IPS-18c (cell line): ENCODE results near the gene ABCC1.
A peak's percentile ranks its signal among the peaks of the same experiment; 100 is the strongest.

ENCODE experiments used
- H3K4me3 ChIP-seq: 2 replicates; pipeline ENCODE4 v1.7.0; 2013; ENCODE audit warnings: low read depth, mild to moderate bottlenecking, low read length, moderate library complexity; ENCODE audit not compliant: insufficient read depth
- H3K9me3 ChIP-seq: one replicate; pipeline ENCODE4 v1.6.1; 2013; ENCODE audit warnings: mild to moderate bottlenecking, low read length, moderate library complexity; ENCODE audit not compliant: control insufficient read depth, insufficient read depth

ABCC1 gene

DNA sequence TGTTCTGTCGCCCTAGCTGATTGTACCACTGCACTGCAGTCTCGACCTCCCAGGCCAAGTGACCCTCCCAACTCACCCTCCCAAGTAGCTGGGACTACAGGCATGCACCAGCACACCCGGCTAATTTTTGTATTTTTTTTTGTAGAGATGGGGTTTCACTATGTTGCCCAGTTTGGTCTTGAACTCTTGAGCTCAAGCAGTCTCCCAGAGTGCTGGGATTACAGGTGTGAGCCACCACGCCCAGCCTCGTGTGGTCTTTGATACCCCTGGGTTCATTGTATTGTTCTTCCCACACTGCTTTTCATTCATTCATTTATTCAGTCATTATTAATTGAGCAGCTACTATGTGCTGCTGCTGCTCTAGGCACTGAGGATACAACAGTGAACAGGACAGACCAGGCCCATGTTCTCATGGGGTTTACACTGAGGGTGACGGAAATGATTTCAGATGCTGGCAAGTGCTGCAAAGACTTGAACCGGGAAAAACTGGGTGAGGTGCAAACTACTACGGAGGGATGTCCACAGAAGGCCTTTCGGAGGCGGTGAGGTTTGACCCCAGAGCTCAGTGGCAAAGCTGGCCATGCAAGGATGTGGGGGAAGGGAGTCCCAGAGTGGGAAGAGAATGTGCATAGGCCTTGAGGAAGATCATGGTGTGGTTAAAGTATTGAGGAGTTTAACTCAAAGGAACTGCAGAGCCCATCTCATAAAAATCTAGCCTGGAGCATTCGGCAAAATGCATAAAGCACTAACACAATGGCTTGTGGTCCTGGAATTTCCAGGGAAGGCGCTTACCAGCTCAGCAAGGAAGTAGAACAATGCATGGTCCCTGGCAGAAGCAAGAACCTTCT is 10.9 kb downstream of the ABCC1 start:
- H3K9me3 ChIP-seq = peaks cover 7% of the 10 kb centered on the region
- no peak overlapping the region; the same call in 1 of the 2 replicates for H3K4me3 ChIP-seq

DNA sequence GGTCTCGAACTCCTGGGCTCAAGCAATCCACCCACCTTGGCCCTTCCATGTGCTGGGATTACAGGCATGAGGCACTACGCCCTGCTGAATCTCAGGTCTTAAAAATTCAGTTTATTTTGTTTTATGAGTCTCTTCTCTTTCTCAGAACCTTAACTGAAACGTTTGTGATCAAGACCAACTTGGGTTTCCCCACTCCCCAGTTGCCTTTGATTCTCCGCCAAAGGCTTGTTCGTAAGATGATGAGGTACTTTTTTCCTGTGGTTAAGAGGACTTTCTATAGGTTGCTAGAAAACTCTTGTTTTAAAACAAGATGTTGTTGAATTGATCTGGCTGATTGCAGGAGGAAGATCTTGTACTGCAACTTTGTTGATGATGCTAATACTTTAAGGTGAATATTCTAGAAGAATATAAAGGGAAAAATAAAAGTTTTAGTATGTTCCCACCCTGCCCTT is 11.7 kb downstream of the ABCC1 start:
- Histone ChIP-seq H3K4me3 (no peak overlapping the region), H3K9me3 (peaks cover 7% of the 10 kb centered on the region)

DNA sequence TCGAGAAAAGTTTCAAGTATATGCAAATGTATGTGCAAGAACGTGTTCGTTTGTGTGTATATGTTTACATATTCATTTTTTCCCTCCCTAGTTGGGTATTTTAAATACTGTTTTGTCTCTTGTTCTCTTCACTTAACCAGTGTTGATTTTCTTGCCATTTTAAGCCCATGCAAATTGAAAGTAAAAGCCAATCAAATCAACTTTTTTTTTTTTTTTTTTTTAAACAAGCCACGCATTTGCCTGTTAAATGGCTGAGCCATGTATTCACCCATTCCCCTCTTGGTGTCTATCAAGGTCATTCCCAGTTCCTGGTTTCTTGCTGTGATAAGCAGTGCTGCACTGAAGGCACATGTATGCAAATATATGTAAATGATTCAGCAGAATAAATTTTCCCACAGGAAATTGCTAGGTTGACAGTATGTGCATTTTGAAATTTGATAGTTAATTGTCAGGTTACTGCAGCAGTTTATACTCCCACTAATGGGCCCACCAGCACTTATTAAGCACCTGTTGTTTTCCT is 12.2 kb downstream of the ABCC1 start:
- no peak overlapping the region for H3K4me3 ChIP-seq
- H3K9me3 ChIP-seq = peaks cover 7% of the 10 kb centered on the region

DNA sequence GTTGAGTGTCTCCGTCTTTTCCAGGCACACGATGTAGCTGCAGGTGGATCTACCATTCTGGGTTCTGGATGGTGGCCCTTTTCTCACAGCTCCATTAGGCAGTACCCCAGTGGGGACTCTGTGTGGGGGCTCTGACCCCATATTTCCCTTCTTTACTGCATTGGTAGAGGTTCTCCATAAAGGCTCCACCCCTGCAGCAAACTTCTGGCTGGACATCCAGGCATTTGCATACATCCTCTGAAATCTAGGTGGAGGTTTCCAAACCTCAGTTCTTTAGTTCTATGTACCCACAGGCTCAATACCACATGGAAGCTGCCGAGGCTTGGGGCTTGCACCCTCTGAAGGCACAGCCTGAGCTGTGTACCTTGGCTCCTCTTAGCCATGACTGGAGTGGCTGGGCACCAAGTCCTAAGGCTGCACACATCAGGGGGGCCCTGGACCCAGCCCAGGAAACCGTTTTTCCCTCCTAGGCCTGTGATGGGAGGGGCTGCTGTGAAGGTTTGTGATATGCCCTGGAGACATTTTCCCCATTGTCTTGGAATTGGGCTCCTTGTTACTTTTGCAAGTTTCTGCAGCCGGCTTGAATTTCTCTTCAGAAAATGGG is 14.0 kb downstream of the ABCC1 start:
- peak overlapping the region; percentile 24; the same call in 1 of the 2 replicates for H3K4me3 ChIP-seq
- peaks cover 7% of the 10 kb centered on the region for H3K9me3 ChIP-seq

DNA sequence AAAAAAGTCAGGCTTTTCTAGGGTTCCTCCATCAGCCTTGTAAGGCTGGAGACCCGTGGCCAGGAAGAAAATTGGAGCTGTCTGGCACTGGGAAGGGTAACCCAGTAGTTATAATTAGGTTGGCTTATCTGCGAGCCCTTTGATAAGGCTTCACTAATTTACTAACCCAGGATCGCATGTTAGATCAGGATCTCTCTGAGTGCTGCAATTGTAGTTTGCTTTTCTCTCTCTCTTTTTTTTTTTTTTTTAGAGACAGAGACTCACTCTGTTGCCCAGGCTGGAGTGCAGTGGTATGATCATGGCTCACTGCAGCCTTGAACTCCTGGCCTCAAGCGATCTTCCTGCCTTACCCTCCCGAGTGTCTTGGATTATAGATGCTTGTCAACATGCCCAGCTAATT is 17.0 kb downstream of the ABCC1 start:
- H3K9me3 ChIP-seq = peaks cover 7% of the 10 kb centered on the region
- H3K4me3 ChIP-seq = no peak overlapping the region

DNA sequence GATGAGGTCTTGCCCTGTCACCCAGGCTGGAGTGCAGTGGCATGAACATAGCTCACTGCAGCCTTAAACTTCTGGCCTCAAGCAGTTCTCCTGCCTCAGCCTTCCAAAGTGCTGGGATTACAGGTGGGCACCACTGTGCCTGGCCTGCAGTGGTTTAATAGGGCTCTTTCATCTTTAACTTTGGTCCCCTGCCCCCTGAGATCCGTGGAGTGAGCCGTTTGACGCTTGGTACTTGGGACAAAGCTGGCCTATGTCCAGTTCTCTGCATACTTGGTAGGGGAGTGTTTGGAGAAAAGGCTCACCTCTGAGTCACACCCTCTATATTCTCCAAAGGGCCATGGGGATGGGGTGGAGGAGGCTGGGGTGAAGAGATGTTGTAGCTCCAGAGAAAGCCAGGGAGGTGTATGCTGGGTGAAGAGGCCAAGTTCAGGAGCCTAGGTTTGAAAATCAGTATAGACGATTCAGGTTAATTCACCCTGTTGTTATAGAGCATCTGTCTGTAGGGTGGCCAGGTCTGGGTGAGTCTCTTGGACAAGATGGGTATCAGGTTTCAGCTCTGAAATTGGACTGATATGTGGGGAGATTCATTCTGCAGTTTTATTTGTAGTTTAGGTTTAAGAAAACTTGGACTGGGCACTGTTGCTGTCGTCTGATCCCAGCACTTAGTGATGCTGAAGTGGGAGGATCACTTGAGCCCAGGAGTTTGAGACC is 17.6 kb downstream of the ABCC1 start:
- Histone ChIP-seq H3K4me3 (no peak overlapping the region), H3K9me3 (peaks cover 7% of the 10 kb centered on the region)

DNA sequence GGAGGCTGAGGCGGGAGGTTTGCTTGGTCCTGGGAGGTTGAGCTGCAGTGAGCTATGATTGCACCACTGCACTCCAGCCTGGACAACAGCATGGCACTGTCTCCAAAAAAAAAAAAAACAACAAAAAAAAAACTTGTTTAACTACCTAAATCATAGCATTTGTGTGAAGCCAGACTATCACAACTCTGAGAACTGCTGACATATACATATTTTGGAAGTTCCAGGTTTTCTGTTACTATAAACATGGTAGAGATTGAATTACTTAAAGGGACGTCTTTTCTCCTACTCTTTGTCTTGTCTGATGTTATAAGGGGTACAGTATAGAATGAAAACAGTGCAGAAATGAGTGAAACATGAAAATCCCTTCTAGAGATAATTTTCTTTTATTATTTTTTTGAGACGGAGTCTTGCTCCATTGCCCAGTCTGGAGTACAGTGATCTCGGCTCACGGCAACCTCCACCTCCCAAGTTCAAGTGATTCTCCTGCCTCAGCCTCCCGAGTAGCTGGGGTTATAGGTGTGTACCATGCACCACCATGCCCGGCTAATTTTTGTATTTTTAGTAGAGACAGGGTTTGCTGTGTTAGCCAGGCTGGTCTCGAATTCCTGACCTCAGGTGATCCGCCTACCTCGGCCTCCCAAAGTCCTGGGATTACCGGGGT is 18.4 kb downstream of the ABCC1 start:
- H3K9me3 ChIP-seq = peaks cover 2% of the 10 kb centered on the region

DNA sequence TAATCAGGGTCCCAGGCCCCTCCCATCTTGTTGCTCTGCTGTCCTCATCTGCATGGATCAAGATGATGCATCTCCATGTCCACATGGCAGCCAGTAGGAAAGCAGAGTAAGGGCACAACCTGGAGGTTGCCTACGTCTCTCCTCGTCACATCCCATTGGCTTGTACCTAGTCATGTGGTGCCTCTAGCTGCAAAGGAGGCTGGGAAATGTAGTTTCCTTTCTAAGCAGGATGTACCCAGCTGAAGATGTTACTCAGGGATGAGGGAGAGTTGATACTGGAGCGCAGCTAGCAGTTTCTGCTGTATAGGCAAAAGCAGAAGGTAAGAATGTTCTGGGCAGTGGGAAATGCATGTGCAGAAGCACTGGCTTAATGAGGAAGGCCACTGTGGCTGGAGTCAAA is 20.8 kb downstream of the ABCC1 start:
- H3K9me3 ChIP-seq = no peaks in the 10 kb centered on the region

More for the DNA sequence above, 18.4 kb downstream of the ABCC1 start:
- H3K4me3 ChIP-seq = no peak overlapping the region

DNA sequence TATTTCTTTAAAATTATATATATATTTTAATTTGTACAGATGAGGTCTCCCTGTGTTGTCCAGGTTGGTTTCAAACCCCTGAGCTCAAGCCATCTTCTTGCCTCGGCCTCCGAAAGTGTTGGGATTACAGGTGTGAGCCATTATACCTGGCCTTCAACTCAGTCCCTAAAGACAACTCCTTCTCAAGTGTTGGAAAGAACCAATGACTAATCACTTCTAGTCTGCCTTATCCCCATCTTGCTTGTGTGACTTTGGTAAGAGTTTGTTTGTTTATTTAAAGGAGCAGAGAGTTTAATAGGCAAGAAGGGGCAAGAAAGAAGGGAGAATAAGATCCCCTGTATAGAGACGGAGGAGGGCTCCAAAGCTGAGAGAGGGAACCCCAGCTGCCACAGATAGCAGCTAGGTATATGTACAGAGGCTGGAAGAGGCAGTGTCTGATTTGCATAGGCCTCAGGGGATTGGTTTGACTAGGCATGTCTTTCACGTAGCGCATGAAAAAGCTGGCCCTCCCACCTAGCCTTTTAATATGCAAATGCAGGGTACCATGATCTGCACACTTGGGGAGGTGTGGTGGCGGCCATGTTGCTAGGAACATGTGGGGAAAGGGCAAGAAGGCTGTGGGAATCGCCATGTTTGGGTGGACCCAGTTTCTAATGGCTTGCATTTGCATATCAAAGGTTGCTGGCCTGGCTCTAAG is 21.5 kb downstream of the ABCC1 start:
- H3K4me3 ChIP-seq = no peak overlapping the region
- H3K9me3 ChIP-seq = no peaks in the 10 kb centered on the region

More for the DNA sequence above, 20.8 kb downstream of the ABCC1 start:
- no peak overlapping the region for H3K4me3 ChIP-seq

DNA sequence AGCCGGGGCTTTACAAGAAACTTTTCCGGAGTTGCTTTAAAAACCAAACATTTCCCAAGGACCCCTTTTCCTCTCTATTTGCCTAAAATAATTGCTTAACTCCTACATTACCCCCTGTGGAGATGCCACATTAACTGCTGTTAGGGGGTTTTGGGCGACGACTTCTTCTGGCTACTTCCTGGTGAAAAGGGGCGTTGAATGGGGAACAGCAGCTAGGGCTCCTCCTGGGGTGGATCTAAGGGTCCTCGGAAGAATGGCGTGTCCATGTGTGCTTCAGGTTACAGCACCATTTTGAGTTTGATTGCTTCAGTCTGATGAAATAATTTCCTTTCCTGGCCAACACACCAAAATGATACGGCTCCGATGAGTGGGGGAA is 22.0 kb downstream of the ABCC1 start:
- Histone ChIP-seq H3K9me3 (no peaks in the 10 kb centered on the region), H3K4me3 (no peak overlapping the region)

DNA sequence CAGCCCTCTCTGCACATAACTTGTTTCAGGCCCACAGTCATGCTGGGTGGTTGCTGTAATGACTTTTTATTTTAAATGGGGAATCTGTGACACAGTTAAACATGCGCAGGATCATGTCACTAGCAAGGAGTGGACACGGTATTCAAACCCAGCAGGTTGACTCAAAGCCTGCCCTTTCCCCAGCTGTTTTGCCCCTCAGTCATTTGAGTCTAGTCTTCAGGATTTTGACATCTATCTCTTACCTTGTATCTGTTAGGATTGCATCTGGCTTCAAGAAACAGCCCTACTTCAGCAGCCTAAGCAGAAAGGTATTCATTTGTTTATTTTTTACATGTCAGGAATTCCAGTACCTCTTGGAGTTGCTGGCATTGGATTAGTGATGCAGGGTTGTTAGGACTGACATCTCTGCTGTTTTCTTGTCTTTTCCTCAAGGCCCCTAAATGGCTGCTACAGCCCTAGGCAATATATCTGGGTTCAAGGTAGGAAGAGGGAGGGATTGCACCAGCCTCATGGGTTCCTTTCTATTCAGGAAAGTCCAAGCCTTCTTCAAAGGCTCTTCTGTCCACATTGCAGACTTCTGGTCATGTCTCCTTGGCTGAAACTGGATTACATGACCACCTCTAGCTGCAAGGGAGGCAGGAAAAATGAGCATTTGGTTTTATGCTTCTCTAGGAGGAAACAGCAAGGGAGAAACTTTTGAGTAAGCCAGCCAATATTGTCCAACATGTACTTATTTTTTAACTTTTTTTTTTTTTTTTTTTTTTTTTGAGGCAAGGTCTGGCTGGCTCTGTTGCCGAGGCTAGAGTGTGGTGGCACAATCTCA is 22.8 kb downstream of the ABCC1 start:
- Histone ChIP-seq H3K4me3 (no peak overlapping the region), H3K9me3 (no peaks in the 10 kb centered on the region)

DNA sequence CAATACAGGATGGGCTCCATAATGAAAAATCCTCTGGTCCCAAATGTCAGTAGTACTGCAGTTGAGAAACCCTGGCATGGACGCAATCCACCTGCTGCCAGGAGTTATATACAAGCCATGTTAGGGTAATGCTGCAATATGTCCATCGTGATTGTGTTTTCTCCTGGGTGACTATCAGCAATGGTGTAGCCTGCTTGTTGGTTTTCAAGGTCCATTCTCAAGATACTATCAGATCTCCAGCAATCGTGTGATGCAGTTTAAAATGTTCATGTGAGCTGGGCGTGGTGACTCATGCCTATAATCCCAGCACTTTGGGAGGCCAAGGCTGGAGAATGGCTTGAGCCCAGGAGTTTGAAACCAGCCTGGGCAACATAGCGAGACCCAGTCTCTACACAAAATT is 24.0 kb downstream of the ABCC1 start:
- H3K9me3 ChIP-seq = no peaks in the 10 kb centered on the region
- no peak overlapping the region for H3K4me3 ChIP-seq

DNA sequence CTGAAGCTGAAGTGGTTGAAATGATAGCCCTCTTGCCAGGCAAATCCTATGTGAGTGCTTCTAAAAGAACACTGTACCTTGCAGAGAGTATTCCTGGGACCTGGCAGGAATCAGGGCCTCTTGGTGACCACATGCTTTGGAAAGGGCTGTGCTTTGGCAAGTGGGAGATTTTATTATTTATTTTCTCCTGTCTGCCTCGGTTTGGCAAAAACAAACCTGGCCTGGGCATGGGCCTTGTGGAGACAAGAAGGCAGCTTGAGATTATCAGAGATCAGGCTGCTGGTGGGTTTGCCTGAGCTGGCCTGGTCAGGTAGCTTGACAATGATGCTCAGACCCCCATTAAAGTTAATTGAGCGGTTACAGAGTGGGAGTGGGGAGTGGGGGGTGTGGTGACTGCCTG is 24.6 kb downstream of the ABCC1 start:
- no peak overlapping the region for H3K4me3 ChIP-seq

DNA sequence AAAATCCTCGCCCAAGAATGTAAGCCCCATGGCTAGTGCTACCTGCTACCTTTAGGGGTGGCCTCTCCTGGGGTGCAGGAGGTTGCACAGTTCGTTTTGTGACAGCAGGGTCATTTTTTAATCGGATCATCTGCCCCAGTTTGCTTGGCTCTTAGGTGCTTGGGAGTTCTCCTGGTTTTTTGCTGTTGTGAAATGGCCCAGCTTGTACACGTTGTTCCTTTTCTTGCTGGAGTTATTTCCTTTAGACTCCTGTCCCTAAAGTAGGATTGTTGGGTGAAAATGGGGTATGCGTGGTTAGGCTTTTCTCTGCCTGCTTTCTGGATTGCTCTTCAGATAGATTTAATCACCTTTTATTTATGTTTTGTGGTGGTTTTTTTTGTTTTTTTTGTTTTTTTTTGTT is 25.8 kb downstream of the ABCC1 start:
- Histone ChIP-seq H3K9me3 (no peaks in the 10 kb centered on the region), H3K4me3 (no peak overlapping the region)

More for the DNA sequence above, 24.6 kb downstream of the ABCC1 start:
- H3K9me3 ChIP-seq = no peaks in the 10 kb centered on the region

DNA sequence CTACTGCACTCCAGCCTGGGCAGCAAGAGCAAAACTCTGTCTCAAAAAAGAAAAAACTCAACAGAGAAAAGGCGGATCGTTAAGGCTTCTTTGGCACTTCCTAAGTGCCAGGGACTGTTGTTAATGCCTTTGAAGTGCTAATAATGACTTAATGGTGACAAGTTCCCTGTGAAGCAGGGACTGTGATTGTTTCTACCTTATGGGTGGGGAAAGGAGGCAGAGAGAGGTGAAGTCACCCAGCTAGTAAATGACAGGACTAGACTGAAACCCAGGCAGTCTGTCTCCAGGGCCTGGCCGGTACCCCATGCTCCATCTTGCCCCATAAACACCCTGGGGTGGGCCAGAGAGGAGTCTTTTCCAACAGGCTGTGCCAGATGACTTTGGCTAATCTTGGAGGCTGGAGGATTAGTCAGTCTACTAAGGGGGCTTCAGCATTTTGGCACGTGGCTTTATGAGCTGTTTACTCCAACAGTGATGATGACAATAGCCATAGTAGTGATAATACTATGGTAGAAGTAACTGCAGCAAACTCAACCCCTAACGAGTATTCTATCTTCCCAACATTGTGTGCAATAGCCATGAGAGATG is 26.9 kb downstream of the ABCC1 start:
- H3K4me3 ChIP-seq = no peak overlapping the region
- peaks cover 8% of the 10 kb centered on the region for H3K9me3 ChIP-seq
